K562 (cell line): ENCODE data around the gene ABLIM2. TPM values are rescaled to one million over a fixed set of nuclear protein-coding genes. Genes with fewer than 3 reads are reported as not detected.

Experiments
- ATAC-seq: fragments of 200-7000 bp; cut with Tn5 transposase; 3 replicates; pipeline ENCODE4 v1.9.1; 2020; ENCODE audit warnings: moderate library complexity
- BruUV-seq: library from RNA; stranded (reverse); fragments of 400-500 nt; replicated peaks from 2 replicates; lab custom pipeline; 2021; lab: Mats Ljungman, UMichigan
- CTCF ChIA-PET: fragments of 300-600 bp; formaldehyde crosslinking; extraction: SDS; loops from one replicate; lab custom pipeline; 2021; ENCODE audit warnings: low intra/inter-chr PET ratio; lab: Yijun Ruan, JAX
- POLR2A ChIA-PET: fragments of 300-600, 350-650 bp; sonication (Branson Sonifier 250); formaldehyde crosslinking; extraction: SDS; loops from one replicate; lab custom pipeline; 2021; ENCODE audit warnings: antibody characterized with exemption, inconsistent platforms; lab: Yijun Ruan, JAX
- DNase-seq, 4 experiments: peaks; one replicate each; pipeline versions ENCODE4 v3.0.0 to v3.0.0-alpha.2; 2011 to 2018; ENCODE audit warnings: low spot score in 3 of 4, mixed read lengths in 3 of 4; ENCODE audit errors: extremely low read depth in 1 of 4
- FAIRE-seq: peaks from 2 replicates; lab custom pipeline; 2011; peaks lifted over from hg19 to GRCh38; lab: Jason Lieb, UNC
- H2AFZ ChIP-seq: 2 replicates; pipeline ENCODE4 v1.6.0; 2011; ENCODE audit warnings: low read depth, low read length, control low read depth, inconsistent platforms
- H3K27ac ChIP-seq: fragments of 200-600 bp; 3 replicates; pipeline ENCODE4 v1.8.0; 2011; ENCODE audit warnings: low read depth, mild to moderate bottlenecking, control low read depth, inconsistent platforms, low read length, moderate library complexity, mixed read lengths; ENCODE audit errors: extremely low read depth
- H3K27me3 ChIP-seq, 2 experiments: fragments of 300-600 bp in 1 of 2; 2 replicates in 1 of 2; 3 replicates in 1 of 2; pipeline versions ENCODE4 v1.6.0 to v1.8.0; 2011; ENCODE audit warnings: inconsistent platforms in 2 of 2, low read length in 2 of 2, mild to moderate bottlenecking in 1 of 2, mixed read lengths in 1 of 2, moderate library complexity in 1 of 2; ENCODE audit not compliant: control insufficient read depth in 2 of 2, insufficient read depth in 2 of 2
- H3K36me3 ChIP-seq: fragments of 300-600 bp; 3 replicates; pipeline ENCODE4 v1.8.0; 2011; ENCODE audit warnings: mild to moderate bottlenecking, low read length, inconsistent platforms; ENCODE audit not compliant: control insufficient read depth, insufficient read depth
- H3K4me1 ChIP-seq, 2 experiments: fragments of 200-600 bp in 1 of 2; replicated peaks in 1 of 2; 2 replicates in 1 of 2; 3 replicates in 1 of 2; pipeline versions ENCODE4 v1.5.1 to v1.8.0; 2011; ENCODE audit warnings: inconsistent platforms in 2 of 2, low read length in 2 of 2, mild to moderate bottlenecking in 1 of 2, mixed read lengths in 1 of 2, moderate library complexity in 1 of 2; ENCODE audit not compliant: control insufficient read depth in 2 of 2, insufficient read depth in 2 of 2
- H3K4me2 ChIP-seq: 2 replicates; pipeline ENCODE4 v1.6.1; 2011; ENCODE audit warnings: low read length, control low read depth, inconsistent platforms, mixed read lengths; ENCODE audit not compliant: insufficient read depth
- H3K4me3 ChIP-seq: fragments of 200-600 bp; sonication (generic), shearing (Covaris generic); 2 replicates; pipeline ENCODE4 v1.5.1; 2016; ENCODE audit warnings: control low read depth, inconsistent platforms
- H3K79me2 ChIP-seq: fragments of 200-600 bp; 3 replicates; pipeline ENCODE4 v1.8.0; 2011; ENCODE audit warnings: low read length, inconsistent platforms; ENCODE audit not compliant: control insufficient read depth, insufficient read depth
- H3K9ac ChIP-seq, 2 experiments: 2 replicates each; pipeline versions ENCODE4 v1.6.0 to v1.6.1; 2011; ENCODE audit warnings: low read depth in 2 of 2, low read length in 2 of 2, control low read depth in 1 of 2, inconsistent platforms in 1 of 2, mild to moderate bottlenecking in 1 of 2, mixed read lengths in 1 of 2; ENCODE audit not compliant: insufficient read depth in 1 of 2
- H3K9me1 ChIP-seq: one replicate; pipeline ENCODE4 v1.6.0; 2011; ENCODE audit warnings: inconsistent platforms, mild to moderate bottlenecking, low read length, moderate library complexity; ENCODE audit not compliant: control insufficient read depth, insufficient read depth
- H3K9me3 ChIP-seq: replicated peaks from 2 replicates; pipeline ENCODE4 v1.5.1; 2011; ENCODE audit warnings: low read depth, low read length, inconsistent platforms; ENCODE audit not compliant: control insufficient read depth, insufficient read depth
- H4K20me1 ChIP-seq: replicated peaks from 2 replicates; pipeline ENCODE4 v1.6.1; 2011; ENCODE audit warnings: low read length, inconsistent platforms, mixed read lengths; ENCODE audit not compliant: control insufficient read depth, insufficient read depth
- AFF1 ChIP-seq, 2 experiments: fragments of 450-650 bp; IDR thresholded peaks; 2 replicates each; pipeline ENCODE4 v1.6.1; 2018; ENCODE audit warnings: mild to moderate bottlenecking in 2 of 2, low read depth in 1 of 2; ENCODE audit not compliant: partially characterized antibody in 2 of 2
- BRCA1 ChIP-seq, 2 experiments: fragments of 450-650 bp in 1 of 2; sonication (generic) in 1 of 2; formaldehyde crosslinking in 1 of 2; IDR thresholded peaks; 2 replicates each; pipeline versions ENCODE4 v1.5.0 to v1.6.1; 2017 to 2020; ENCODE audit warnings: mild to moderate bottlenecking in 1 of 2, missing genetic modification reagents in 1 of 2
- CBX2 ChIP-seq: fragments of 200-600 bp; sonication (generic); IDR thresholded peaks from one replicate; pipeline ENCODE4 v1.6.1; 2012; ENCODE audit warnings: mild to moderate bottlenecking, low read length, inconsistent platforms; ENCODE audit not compliant: insufficient read depth, poor library complexity, severe bottlenecking
- CREM ChIP-seq: IDR thresholded peaks from 2 replicates; pipeline ENCODE4 v1.6.1; 2014; ENCODE audit warnings: antibody characterized with exemption, low read depth
- MIER1 ChIP-seq: fragments of 450-650 bp; IDR thresholded peaks from 2 replicates; pipeline ENCODE4 v1.6.1; 2016; ENCODE audit warnings: antibody characterized with exemption, mild to moderate bottlenecking, low read depth
- NCOA4 ChIP-seq: fragments of 450-650 bp; IDR thresholded peaks from 2 replicates; pipeline ENCODE4 v1.6.1; 2018; ENCODE audit warnings: mild to moderate bottlenecking; ENCODE audit not compliant: partially characterized antibody
- RAD21 ChIP-seq, 2 experiments: fragments of 250-450 bp in 1 of 2; fragments of 450-650 bp in 1 of 2; sonication (Bioruptor Pico) in 1 of 2; formaldehyde crosslinking in 1 of 2; IDR thresholded peaks in 1 of 2; conservative IDR thresholded peaks in 1 of 2; 2 replicates each; pipeline versions ENCODE4 v1.4.0 to v1.8.0; 2020 to 2022; ENCODE audit warnings: mild to moderate bottlenecking in 2 of 2, moderate library complexity in 1 of 2
- RNF2 ChIP-seq: sonication (generic); IDR thresholded peaks from 2 replicates; pipeline ENCODE4 v1.6.1; 2016
- XRCC3 ChIP-seq: fragments of 450-650 bp; IDR thresholded peaks from 2 replicates; pipeline ENCODE4 v1.6.1; 2017; ENCODE audit warnings: mild to moderate bottlenecking, moderate library complexity
- ZBTB2 ChIP-seq: fragments of 450-650 bp; IDR thresholded peaks from 2 replicates; pipeline ENCODE4 v1.6.1; 2016; ENCODE audit warnings: antibody characterized with exemption
- ZC3H11A ChIP-seq: IDR thresholded peaks from 2 replicates; pipeline ENCODE4 v1.6.1; 2012; ENCODE audit warnings: low read depth, low read length, improper control_type of control experiment
- ZNF277 ChIP-seq: fragments of 250-450 bp; sonication (Bioruptor Pico); IDR thresholded peaks from 2 replicates; pipeline ENCODE4 v1.8.0; 2022; ENCODE audit warnings: inconsistent platforms, mild to moderate bottlenecking, moderate library complexity, borderline replicate concordance
- ZNF445 ChIP-seq: fragments of 250-450 bp; sonication (Bioruptor Pico); IDR thresholded peaks from 2 replicates; pipeline ENCODE4 v1.4.0; 2020; ENCODE audit warnings: low read depth, mild to moderate bottlenecking, moderate library complexity
- WGBS: fragments of 100-300 bp; shearing (Covaris generic); methylation state at CpG from one replicate; pipeline ENCODE4 v1.1.6; 2016; ENCODE audit warnings: low coverage, mixed read lengths; ENCODE audit not compliant: insufficient coverage; ENCODE audit errors: missing lambda C conversion rate; 5-methylcytosine and 5-hydroxymethylcytosine counted together
- in situ Hi-C: fragments of 300-500 bp; cut with MboI; formaldehyde crosslinking; loops from 4 replicates; pipeline ENCODE4 v1.15.0; 2018; ENCODE audit warnings: inconsistent platforms, mixed read lengths
- intact Hi-C: fragments of 100-400 bp; cut with micrococcal nuclease; formaldehyde crosslinking; loops from 2 replicates; pipeline ENCODE4 v1.14.2; 2022
- polyA plus RNA-seq, 8 experiments: library from polyadenylated mRNA; depleted of rRNA in 4 of 8; stranded (reverse) in 5 of 8; unstranded in 3 of 8; fragments of >200 nt; fragmentation: Nextera tagmentation in 2 of 8; fragmentation: Illumina TruSeq in 1 of 8; extraction: Ambion mirVana in 2 of 8; extraction: Trizol in 1 of 8; gene quantifications; 2 replicates each; pipeline versions ENCODE4 v1.2.1 to v1.2.3, GENCODE V29; 2011 to 2014; ENCODE audit warnings: inconsistent platforms in 1 of 8, missing spikeins in 1 of 8
- total RNA-seq, 7 experiments: library from RNA; depleted of rRNA in 6 of 7; stranded (reverse); fragments of >200 nt in 6 of 7; fragmentation: Illumina TruSeq in 2 of 7; extraction: Trizol in 2 of 7; gene quantifications; 2 replicates each; pipeline versions ENCODE4 v1.2.1 to v1.2.3, GENCODE V29; 2011 to 2021; ENCODE audit warnings: low replicate concordance in 1 of 7

ABLIM2 gene
- total and polyA plus RNA-seq, 9 of the 15 experiments (the other 6 are each of a cell fraction or from before 2014, with no cell fraction given), result not detected

DNA sequence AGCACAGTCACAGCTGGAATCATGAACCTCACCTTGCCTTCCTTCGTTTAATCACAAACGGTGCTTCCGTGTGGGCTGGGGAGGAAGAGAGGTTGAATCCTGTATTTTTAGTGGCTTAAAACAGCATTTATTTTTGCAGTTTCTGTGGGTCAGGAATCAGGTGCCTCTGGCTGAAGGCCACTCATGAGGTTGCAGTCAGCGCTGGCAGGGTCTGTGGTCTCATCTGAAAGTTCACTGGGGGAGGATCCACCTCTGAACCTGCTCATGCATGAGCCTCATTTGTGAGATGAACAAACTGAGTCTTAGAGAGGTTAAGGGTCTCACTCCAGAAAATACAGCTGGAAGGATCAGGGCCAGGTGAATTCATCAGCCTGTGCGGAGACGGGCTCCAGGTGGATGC, 17.1 kb upstream of the ABLIM2 start:
- Histone ChIP-seq H3K4me3 (no peak overlapping the region), H3K4me1 (peaks cover 0 to 3% of the 10 kb centered on the region in 2 experiments; a peak in 1 of 5 replicates), H3K4me2 (no peak overlapping the region), H3K79me2 (no peaks in the 10 kb centered on the region), H3K9me1 (peaks cover 3% of the 10 kb centered on the region), H3K9ac (no peak overlapping the region), H2AFZ (no peak overlapping the region), H3K27ac (no peak overlapping the region), H3K36me3 (no peaks in the 10 kb centered on the region), H3K9me3 (no peaks in the 10 kb centered on the region), H4K20me1 (peaks cover 9% of the 10 kb centered on the region; the same call in 1 of the 2 replicates), H3K27me3 (peaks cover 4 to 32% of the 10 kb centered on the region in 2 experiments; a peak in 3 of 5 replicates)
- ATAC-seq (no peak), FAIRE-seq (no peak), DNase-seq (no peak)
- BruUV-seq, result no TSS peak
- intact Hi-C loops, result loop anchor here (5.0 to 10.0 kb wide), 2 partner anchors 62 to 229 kb away; no protein-coding TSS in a partner anchor
- in situ Hi-C loops, result no loop called here
- no peak for TF ChIP-seq ZBTB2
- no peak for TF ChIP-seq BRCA1 (IDR thresholded peaks at IDR 0.05)
- TF ChIP-seq BRCA1 (CRISPR knock-in tag; IDR thresholded peaks at IDR 0.05), result no peak
- no peak for TF ChIP-seq CREM
- no peak for TF ChIP-seq RAD21 (CRISPR knock-in tag; conservative IDR thresholded peaks at IDR 0.05 in 1 of 2, IDR thresholded peaks at IDR 0.05 in 1 of 2)
- TF ChIP-seq MIER1, result no peak
- TF ChIP-seq ZNF277 (CRISPR knock-in tag), result no peak
- TF ChIP-seq ZNF445 (CRISPR knock-in tag), result no peak
- TF ChIP-seq ZC3H11A, result no peak
- no peak for TF ChIP-seq RNF2
- no peak for TF ChIP-seq XRCC3
- TF ChIP-seq NCOA4, result no peak
- no peak for TF ChIP-seq CBX2
- TF ChIP-seq AFF1 (IDR thresholded peaks at IDR 0.05; ENCODE audit: low read depth in 1 of 2, partially characterized antibody in 2 of 2), result no peak
- WGBS, result 0% methylated on average over 6 of the region's 6 CpGs
- POLR2A ChIA-PET, result interaction anchor here (1.2 to 1.7 kb wide), 2 partner anchors 17 to 19 kb away, joined by 4 to 6 read pairs; partner anchors contain the start of gene ABLIM2
- CTCF ChIA-PET, result no interaction called here
